K562 (cell line): Measurements from ENCODE around the gene RNFT1. TPM values are rescaled to one million over a fixed set of nuclear protein-coding genes. Genes with fewer than 3 reads are reported as not detected.
"Not testable (repeated sequence)": the region's sequence is repeated elsewhere in the genome, so short reads cannot be mapped to it uniquely, and the experiment has no call there.

ENCODE experiments used
- ATAC-seq: fragments of 200-7000 bp; cut with Tn5 transposase; 3 replicates; pipeline ENCODE4 v1.9.1; 2020; ENCODE audit warnings: moderate library complexity
- BruUV-seq: library from RNA; stranded (reverse); fragments of 400-500 nt; replicated peaks from 2 replicates; lab custom pipeline; 2021; lab: Mats Ljungman, UMichigan
- CTCF ChIA-PET: fragments of 300-600 bp; formaldehyde crosslinking; extraction: SDS; loops from one replicate; lab custom pipeline; 2021; ENCODE audit warnings: low intra/inter-chr PET ratio; lab: Yijun Ruan, JAX
- POLR2A ChIA-PET: fragments of 300-600, 350-650 bp; sonication (Branson Sonifier 250); formaldehyde crosslinking; extraction: SDS; loops from one replicate; lab custom pipeline; 2021; ENCODE audit warnings: antibody characterized with exemption, inconsistent platforms; lab: Yijun Ruan, JAX
- DNase-seq, 4 experiments: peaks; one replicate each; pipeline versions ENCODE4 v3.0.0 to v3.0.0-alpha.2; 2011 to 2018; ENCODE audit warnings: low spot score in 3 of 4, mixed read lengths in 3 of 4; ENCODE audit errors: extremely low read depth in 1 of 4
- FAIRE-seq: peaks from 2 replicates; lab custom pipeline; 2011; peaks lifted over from hg19 to GRCh38; lab: Jason Lieb, UNC
- H2AFZ ChIP-seq: 2 replicates; pipeline ENCODE4 v1.6.0; 2011; ENCODE audit warnings: low read depth, low read length, control low read depth, inconsistent platforms
- H3K27ac ChIP-seq: fragments of 200-600 bp; 3 replicates; pipeline ENCODE4 v1.8.0; 2011; ENCODE audit warnings: low read depth, mild to moderate bottlenecking, control low read depth, inconsistent platforms, low read length, moderate library complexity, mixed read lengths; ENCODE audit errors: extremely low read depth
- H3K27me3 ChIP-seq, 2 experiments: fragments of 300-600 bp in 1 of 2; 2 replicates in 1 of 2; 3 replicates in 1 of 2; pipeline versions ENCODE4 v1.6.0 to v1.8.0; 2011; ENCODE audit warnings: inconsistent platforms in 2 of 2, low read length in 2 of 2, mild to moderate bottlenecking in 1 of 2, mixed read lengths in 1 of 2, moderate library complexity in 1 of 2; ENCODE audit not compliant: control insufficient read depth in 2 of 2, insufficient read depth in 2 of 2
- H3K36me3 ChIP-seq: fragments of 300-600 bp; 3 replicates; pipeline ENCODE4 v1.8.0; 2011; ENCODE audit warnings: mild to moderate bottlenecking, low read length, inconsistent platforms; ENCODE audit not compliant: control insufficient read depth, insufficient read depth
- H3K4me1 ChIP-seq, 2 experiments: fragments of 200-600 bp in 1 of 2; replicated peaks in 1 of 2; 2 replicates in 1 of 2; 3 replicates in 1 of 2; pipeline versions ENCODE4 v1.5.1 to v1.8.0; 2011; ENCODE audit warnings: inconsistent platforms in 2 of 2, low read length in 2 of 2, mild to moderate bottlenecking in 1 of 2, mixed read lengths in 1 of 2, moderate library complexity in 1 of 2; ENCODE audit not compliant: control insufficient read depth in 2 of 2, insufficient read depth in 2 of 2
- H3K4me2 ChIP-seq: 2 replicates; pipeline ENCODE4 v1.6.1; 2011; ENCODE audit warnings: low read length, control low read depth, inconsistent platforms, mixed read lengths; ENCODE audit not compliant: insufficient read depth
- H3K4me3 ChIP-seq: fragments of 200-600 bp; sonication (generic), shearing (Covaris generic); 2 replicates; pipeline ENCODE4 v1.5.1; 2016; ENCODE audit warnings: control low read depth, inconsistent platforms
- H3K79me2 ChIP-seq: fragments of 200-600 bp; 3 replicates; pipeline ENCODE4 v1.8.0; 2011; ENCODE audit warnings: low read length, inconsistent platforms; ENCODE audit not compliant: control insufficient read depth, insufficient read depth
- H3K9ac ChIP-seq, 2 experiments: 2 replicates each; pipeline versions ENCODE4 v1.6.0 to v1.6.1; 2011; ENCODE audit warnings: low read depth in 2 of 2, low read length in 2 of 2, control low read depth in 1 of 2, inconsistent platforms in 1 of 2, mild to moderate bottlenecking in 1 of 2, mixed read lengths in 1 of 2; ENCODE audit not compliant: insufficient read depth in 1 of 2
- H3K9me1 ChIP-seq: one replicate; pipeline ENCODE4 v1.6.0; 2011; ENCODE audit warnings: inconsistent platforms, mild to moderate bottlenecking, low read length, moderate library complexity; ENCODE audit not compliant: control insufficient read depth, insufficient read depth
- H3K9me3 ChIP-seq: replicated peaks from 2 replicates; pipeline ENCODE4 v1.5.1; 2011; ENCODE audit warnings: low read depth, low read length, inconsistent platforms; ENCODE audit not compliant: control insufficient read depth, insufficient read depth
- H4K20me1 ChIP-seq: replicated peaks from 2 replicates; pipeline ENCODE4 v1.6.1; 2011; ENCODE audit warnings: low read length, inconsistent platforms, mixed read lengths; ENCODE audit not compliant: control insufficient read depth, insufficient read depth
- WGBS: fragments of 100-300 bp; shearing (Covaris generic); methylation state at CpG from one replicate; pipeline ENCODE4 v1.1.6; 2016; ENCODE audit warnings: low coverage, mixed read lengths; ENCODE audit not compliant: insufficient coverage; ENCODE audit errors: missing lambda C conversion rate; 5-methylcytosine and 5-hydroxymethylcytosine counted together
- in situ Hi-C: fragments of 300-500 bp; cut with MboI; formaldehyde crosslinking; loops from 4 replicates; pipeline ENCODE4 v1.15.0; 2018; ENCODE audit warnings: inconsistent platforms, mixed read lengths
- intact Hi-C: fragments of 100-400 bp; cut with micrococcal nuclease; formaldehyde crosslinking; loops from 2 replicates; pipeline ENCODE4 v1.14.2; 2022
- polyA plus RNA-seq, 8 experiments: library from polyadenylated mRNA; depleted of rRNA in 4 of 8; stranded (reverse) in 5 of 8; unstranded in 3 of 8; fragments of >200 nt; fragmentation: Nextera tagmentation in 2 of 8; fragmentation: Illumina TruSeq in 1 of 8; extraction: Ambion mirVana in 2 of 8; extraction: Trizol in 1 of 8; gene quantifications; 2 replicates each; pipeline versions ENCODE4 v1.2.1 to v1.2.3, GENCODE V29; 2011 to 2014; ENCODE audit warnings: inconsistent platforms in 1 of 8, missing spikeins in 1 of 8
- total RNA-seq, 7 experiments: library from RNA; depleted of rRNA in 6 of 7; stranded (reverse); fragments of >200 nt in 6 of 7; fragmentation: Illumina TruSeq in 2 of 7; extraction: Trizol in 2 of 7; gene quantifications; 2 replicates each; pipeline versions ENCODE4 v1.2.1 to v1.2.3, GENCODE V29; 2011 to 2021; ENCODE audit warnings: low replicate concordance in 1 of 7
- TF ChIP-seq, protein P1 (sequence below), 3 experiments: fragments of 200-800 bp in 1 of 3; fragments of 250-450 bp in 1 of 3; fragments of 450-650 bp in 1 of 3; sonication (Bioruptor Pico) in 1 of 3; sonication (Bioruptor generic) in 1 of 3; formaldehyde crosslinking in 1 of 3; IDR thresholded peaks; 2 replicates each; pipeline versions ENCODE4 v1.6.1 to v1.8.0; 2016 to 2022; ENCODE audit warnings: mild to moderate bottlenecking in 2 of 3, missing genetic modification characterization in 2 of 3, missing compliant biosample characterization in 1 of 3, moderate library complexity in 1 of 3

RNFT1 gene
- total and polyA plus RNA-seq, 9 of the 15 experiments (the other 6 are each of a cell fraction or from before 2014, with no cell fraction given), result 15.8 to 61.3 (median 23.5) TPM

DNA sequence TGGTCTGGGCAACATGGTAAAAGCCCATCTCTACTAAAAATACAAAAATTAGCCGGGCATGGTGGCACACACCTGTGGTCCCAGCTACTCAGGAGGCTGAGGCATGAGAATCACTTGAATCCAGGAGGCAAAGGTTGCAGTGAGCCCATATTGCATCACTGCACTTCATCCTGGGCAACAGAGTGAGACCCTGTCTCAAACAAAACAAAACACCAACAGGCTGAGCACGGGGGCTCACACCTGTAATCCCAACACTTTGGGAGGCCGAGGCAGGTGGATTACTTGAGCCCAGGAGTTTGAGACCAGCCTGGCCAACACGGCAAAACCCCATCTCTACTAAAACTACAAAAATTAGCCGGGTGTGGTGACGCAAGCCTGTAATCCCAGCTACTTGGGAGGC, 10.6 kb upstream of the RNFT1 start:
- 39% methylated on average over 4 of the region's 6 CpGs for WGBS
- POLR2A ChIA-PET, result not testable (repeated sequence)

More for the DNA sequence above, 10.6 kb upstream of the RNFT1 start:
- FAIRE-seq, H3K4me2 ChIP-seq, H3K4me3 ChIP-seq, H3K36me3 ChIP-seq, H2AFZ ChIP-seq, H3K79me2 ChIP-seq, H3K4me1 ChIP-seq, ATAC-seq, DNase-seq, H3K27ac ChIP-seq, H3K9ac ChIP-seq, H4K20me1 ChIP-seq, H3K9me1 ChIP-seq, intact Hi-C loops, CTCF ChIA-PET, H3K9me3 ChIP-seq, H3K27me3 ChIP-seq, BruUV-seq: not testable (repeated sequence)
- in situ Hi-C loops, result loop anchor here (5.0 kb wide), 1 partner anchor 378 kb away; no protein-coding TSS in a partner anchor
- TF ChIP-seq, protein P1, sequence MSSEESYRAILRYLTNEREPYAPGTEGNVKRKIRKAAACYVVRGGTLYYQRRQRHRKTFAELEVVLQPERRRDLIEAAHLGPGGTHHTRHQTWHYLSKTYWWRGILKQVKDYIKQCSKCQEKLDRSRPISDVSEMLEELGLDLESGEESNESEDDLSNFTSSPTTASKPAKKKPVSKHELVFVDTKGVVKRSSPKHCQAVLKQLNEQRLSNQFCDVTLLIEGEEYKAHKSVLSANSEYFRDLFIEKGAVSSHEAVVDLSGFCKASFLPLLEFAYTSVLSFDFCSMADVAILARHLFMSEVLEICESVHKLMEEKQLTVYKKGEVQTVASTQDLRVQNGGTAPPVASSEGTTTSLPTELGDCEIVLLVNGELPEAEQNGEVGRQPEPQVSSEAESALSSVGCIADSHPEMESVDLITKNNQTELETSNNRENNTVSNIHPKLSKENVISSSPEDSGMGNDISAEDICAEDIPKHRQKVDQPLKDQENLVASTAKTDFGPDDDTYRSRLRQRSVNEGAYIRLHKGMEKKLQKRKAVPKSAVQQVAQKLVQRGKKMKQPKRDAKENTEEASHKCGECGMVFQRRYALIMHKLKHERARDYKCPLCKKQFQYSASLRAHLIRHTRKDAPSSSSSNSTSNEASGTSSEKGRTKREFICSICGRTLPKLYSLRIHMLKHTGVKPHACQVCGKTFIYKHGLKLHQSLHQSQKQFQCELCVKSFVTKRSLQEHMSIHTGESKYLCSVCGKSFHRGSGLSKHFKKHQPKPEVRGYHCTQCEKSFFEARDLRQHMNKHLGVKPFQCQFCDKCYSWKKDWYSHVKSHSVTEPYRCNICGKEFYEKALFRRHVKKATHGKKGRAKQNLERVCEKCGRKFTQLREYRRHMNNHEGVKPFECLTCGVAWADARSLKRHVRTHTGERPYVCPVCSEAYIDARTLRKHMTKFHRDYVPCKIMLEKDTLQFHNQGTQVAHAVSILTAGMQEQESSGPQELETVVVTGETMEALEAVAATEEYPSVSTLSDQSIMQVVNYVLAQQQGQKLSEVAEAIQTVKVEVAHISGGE (CRISPR knock-in tag; IDR thresholded peaks at IDR 0.05), result peak in 1 of 3 experiments; percentile 90; a peak in 2 of 6 replicates
